SK-N-MC (cell line): ENCODE data around the gene LIPM.

Experiments used
- EZH2 ChIP-seq: fragments of 200-600 bp; sonication (generic); IDR thresholded peaks from one replicate; pipeline ENCODE4 v1.6.1; 2017; ENCODE audit warnings: antibody characterized with exemption
- POLR2AphosphoS5 ChIP-seq: IDR thresholded peaks from 2 replicates; pipeline ENCODE4 v1.6.1; 2012; ENCODE audit warnings: mild to moderate bottlenecking, low read depth, low read length, borderline replicate concordance

- TF ChIP-seq EZH2 (no peak), POLR2AphosphoS5 (no peak)
These were observed 21.3 kb upstream of the LIPM start for GRCh38 chr10:88781206-88781605.
